GM10266 (cell line): ENCODE measurements around the gene ENAH.

Source experiments
- DNase-seq: peaks from one replicate; pipeline ENCODE4 v3.0.0; 2012; ENCODE audit errors: extremely low spot score
- CTCF ChIP-seq: IDR thresholded peaks from 2 replicates; pipeline ENCODE4 v1.5.1; 2012; ENCODE audit warnings: mild to moderate bottlenecking, low read depth; ENCODE audit not compliant: control insufficient read depth, insufficient read depth; ENCODE audit errors: missing control alignments

The ENAH gene

GRCh38 chr1:225653463-225654276, 747 bp upstream of the ENAH start:
- no peak for DNase-seq
- TF ChIP-seq CTCF = no peak

- no peak for TF ChIP-seq CTCF
- DNase-seq = no peak
Measured at GRCh38 chr1:225651872-225652728, 823 bp downstream of the ENAH start.

GRCh38 chr1:225651376-225651871, 1.5 kb downstream of the ENAH start:
- DNase-seq = no peak

GRCh38 chr1:225650179-225650578, 2.7 kb downstream of the ENAH start:
- no peak for DNase-seq
- no peak for TF ChIP-seq CTCF

More at GRCh38 chr1:225651376-225651871, 1.5 kb downstream of the ENAH start:
- TF ChIP-seq CTCF = no peak

GRCh38 chr1:225645194-225645895, 7.6 kb downstream of the ENAH start:
- TF ChIP-seq CTCF = no peak
- DNase-seq = no peak

- no peak for TF ChIP-seq CTCF
- no peak for DNase-seq
Measured at GRCh38 chr1:225644666-225645065, 8.3 kb downstream of the ENAH start.

- no peak for DNase-seq
- TF ChIP-seq CTCF = no peak
Measured at GRCh38 chr1:225642177-225642576, 10.7 kb downstream of the ENAH start.
